ENCODE results near the gene BEX4.
"Not testable (repeated sequence)": the region's sequence is repeated elsewhere in the genome, so short reads cannot be mapped to it uniquely, and the experiment has no call there.

- not testable (repeated sequence) for TF ChIP-seq CTCF, POLR2A (IDR thresholded peaks at IDR 0.05)
Measured at GRCh38 chrX:103175256-103175655, 39.7 kb upstream of the BEX4 start.

Data from right lobe of liver (tissue), 4 donors.